Stimulated activated memory B cell treated with anti-CD40 and anti-IgM and Interleukin-4, amounts not matched to agents 10 μg/mL and 1 μg/mL and 100 μg/mL, for 72 hours (primary cell): Measurements from ENCODE around the gene INSM1.
A peak's percentile ranks its signal among the peaks of the same experiment; 100 is the strongest.

Experiments used
- ATAC-seq: fragments of 150-1000 bp; cut with Tn5 transposase; 2 replicates; pipeline ENCODE4 v1.10.0; 2021
- H3K27ac Mint-ChIP-seq: one replicate; pipeline ENCODE4 v1.8.0; 2022; ENCODE audit warnings: mild to moderate bottlenecking, mixed read lengths
- H3K27me3 Mint-ChIP-seq: one replicate; pipeline ENCODE4 v1.8.0; 2022; ENCODE audit warnings: mixed read lengths
- H3K36me3 Mint-ChIP-seq: one replicate; pipeline ENCODE4 v1.8.0; 2022; ENCODE audit warnings: mixed read lengths
- H3K4me1 Mint-ChIP-seq: one replicate; pipeline ENCODE4 v1.8.0; 2022; ENCODE audit warnings: mixed read lengths
- H3K4me3 Mint-ChIP-seq: one replicate; pipeline ENCODE4 v1.8.0; 2022; ENCODE audit warnings: mild to moderate bottlenecking, moderate library complexity, mixed read lengths
- H3K9me3 Mint-ChIP-seq: one replicate; pipeline ENCODE4 v1.8.0; 2022; ENCODE audit warnings: mixed read lengths

INSM1 gene, protein sequence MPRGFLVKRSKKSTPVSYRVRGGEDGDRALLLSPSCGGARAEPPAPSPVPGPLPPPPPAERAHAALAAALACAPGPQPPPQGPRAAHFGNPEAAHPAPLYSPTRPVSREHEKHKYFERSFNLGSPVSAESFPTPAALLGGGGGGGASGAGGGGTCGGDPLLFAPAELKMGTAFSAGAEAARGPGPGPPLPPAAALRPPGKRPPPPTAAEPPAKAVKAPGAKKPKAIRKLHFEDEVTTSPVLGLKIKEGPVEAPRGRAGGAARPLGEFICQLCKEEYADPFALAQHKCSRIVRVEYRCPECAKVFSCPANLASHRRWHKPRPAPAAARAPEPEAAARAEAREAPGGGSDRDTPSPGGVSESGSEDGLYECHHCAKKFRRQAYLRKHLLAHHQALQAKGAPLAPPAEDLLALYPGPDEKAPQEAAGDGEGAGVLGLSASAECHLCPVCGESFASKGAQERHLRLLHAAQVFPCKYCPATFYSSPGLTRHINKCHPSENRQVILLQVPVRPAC

DNA sequence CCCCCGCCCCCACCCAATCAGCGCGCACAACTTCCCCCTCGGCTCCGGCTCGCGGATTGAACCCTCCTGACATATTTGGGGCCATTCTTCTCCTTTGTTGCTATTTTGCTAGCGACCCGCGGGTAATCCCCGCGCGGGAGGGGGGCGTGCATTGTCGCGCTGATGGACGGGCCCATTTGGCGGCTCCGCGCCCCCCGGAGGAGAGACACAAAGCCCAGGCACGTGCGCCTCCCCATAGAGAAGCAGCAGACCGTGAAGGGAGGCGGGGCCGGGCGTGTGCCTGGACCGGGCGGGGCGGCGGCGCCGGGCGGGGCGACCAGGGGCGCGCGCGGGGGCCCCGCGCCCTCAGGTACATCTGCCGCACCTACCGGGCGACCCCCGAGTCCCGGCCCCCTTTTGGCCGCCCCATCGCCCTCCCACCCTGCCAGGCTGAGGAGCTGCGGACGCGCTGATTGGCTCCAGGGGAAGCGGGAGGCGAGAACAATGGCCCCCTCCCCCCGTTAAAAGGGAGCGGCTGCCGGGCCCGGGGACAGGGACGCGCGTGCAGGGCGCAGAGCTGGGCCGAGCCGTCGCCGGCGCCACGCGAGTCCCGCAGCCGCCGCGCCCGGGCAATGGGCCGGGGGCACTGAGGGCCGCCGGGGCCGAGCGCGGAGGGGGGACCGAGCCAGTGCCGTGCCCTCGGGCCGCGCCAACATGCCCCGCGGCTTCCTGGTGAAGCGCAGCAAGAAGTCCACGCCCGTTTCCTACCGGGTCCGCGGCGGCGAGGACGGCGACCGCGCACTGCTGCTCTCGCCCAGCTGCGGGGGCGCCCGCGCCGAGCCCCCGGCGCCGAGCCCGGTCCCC is at the start of gene INSM1:
Gene INSM1, plus strand, starts transcription at position 530 of the 843 bp plus-strand sequence. Its CDS starts 164 bp downstream, at position 694.
- peak; percentile 38 for ATAC-seq
- H3K27ac Mint-ChIP-seq = peak within 1 kb of the TSS; percentile 58
- H3K4me1 Mint-ChIP-seq = peaks cover 27% of the 10 kb centered on the region
- H3K36me3 Mint-ChIP-seq = no peaks in the 10 kb centered on the region
- peak within 1 kb of the TSS; percentile 80 for H3K4me3 Mint-ChIP-seq
- H3K27me3 Mint-ChIP-seq = peaks cover 80% of the 10 kb centered on the region
- H3K9me3 Mint-ChIP-seq = no peaks in the 10 kb centered on the region

DNA sequence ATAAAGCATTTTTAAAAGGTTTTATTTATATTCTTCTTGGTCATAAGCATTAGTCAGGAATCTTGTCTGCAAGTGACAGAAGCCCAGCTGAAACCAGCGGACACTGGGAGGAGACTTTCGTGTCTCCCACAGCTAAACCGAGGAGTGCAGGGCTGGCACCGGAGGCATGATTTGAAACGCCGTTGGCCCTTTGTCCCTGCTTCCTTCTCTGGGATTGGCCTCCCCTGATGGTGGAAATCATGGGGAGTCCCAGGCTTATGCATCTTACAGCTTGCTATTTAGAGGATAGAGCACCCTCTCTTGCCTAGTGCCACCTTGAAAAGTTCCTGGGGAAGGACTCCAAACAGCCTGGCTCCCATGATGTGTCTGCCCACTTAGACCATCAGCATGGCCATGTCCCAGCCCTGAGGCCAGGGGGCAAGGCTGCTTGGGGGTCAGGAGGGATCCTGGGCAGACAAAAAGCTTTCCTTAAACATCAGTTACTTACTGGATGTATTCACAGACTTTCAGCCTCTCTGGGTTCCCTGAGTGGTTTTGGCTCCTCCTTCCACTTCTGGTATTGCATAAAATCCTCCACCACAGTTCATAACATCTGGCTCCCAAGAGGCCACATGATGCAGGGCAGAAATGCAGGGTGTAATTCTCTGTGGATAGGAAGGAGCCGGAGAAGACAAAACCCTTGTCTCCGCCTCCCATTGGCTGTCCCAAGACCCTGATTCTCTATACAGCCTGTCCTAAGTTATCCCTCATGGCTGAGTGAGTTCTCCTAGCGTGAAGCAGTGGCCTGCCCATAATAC is 49.3 kb upstream of the INSM1 start:
- H3K27ac Mint-ChIP-seq = no peak overlapping the region
- peaks cover 8% of the 10 kb centered on the region for H3K9me3 Mint-ChIP-seq
- H3K4me3 Mint-ChIP-seq = no peak overlapping the region
- H3K27me3 Mint-ChIP-seq = no peaks in the 10 kb centered on the region
- no peak for ATAC-seq
- peaks cover 10% of the 10 kb centered on the region for H3K4me1 Mint-ChIP-seq
- no peaks in the 10 kb centered on the region for H3K36me3 Mint-ChIP-seq

DNA sequence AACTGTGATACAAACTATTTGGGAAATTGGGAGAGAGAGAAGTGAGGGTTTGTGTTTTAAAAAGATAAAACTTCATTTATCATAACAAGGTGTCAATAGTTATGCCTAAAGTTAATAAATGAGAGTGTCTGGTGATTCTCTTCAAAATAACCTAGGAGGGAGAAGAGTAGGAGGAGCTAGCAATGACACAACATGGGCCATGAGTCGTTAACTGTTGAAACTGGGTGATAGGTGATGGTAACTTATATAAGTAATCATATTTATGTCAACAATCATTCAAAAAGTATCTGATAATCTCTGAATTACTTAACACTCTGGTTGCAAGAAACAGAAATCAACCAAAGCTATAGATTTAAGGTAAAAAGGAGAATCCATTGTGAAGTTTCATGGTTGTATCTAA is 46.8 kb upstream of the INSM1 start:
- ATAC-seq = no peak
- no peak overlapping the region for H3K4me3 Mint-ChIP-seq
- peaks cover 8% of the 10 kb centered on the region for H3K9me3 Mint-ChIP-seq
- H3K27me3 Mint-ChIP-seq = no peaks in the 10 kb centered on the region
- H3K36me3 Mint-ChIP-seq = no peaks in the 10 kb centered on the region
- H3K4me1 Mint-ChIP-seq = peaks cover 10% of the 10 kb centered on the region
- H3K27ac Mint-ChIP-seq = no peak overlapping the region

DNA sequence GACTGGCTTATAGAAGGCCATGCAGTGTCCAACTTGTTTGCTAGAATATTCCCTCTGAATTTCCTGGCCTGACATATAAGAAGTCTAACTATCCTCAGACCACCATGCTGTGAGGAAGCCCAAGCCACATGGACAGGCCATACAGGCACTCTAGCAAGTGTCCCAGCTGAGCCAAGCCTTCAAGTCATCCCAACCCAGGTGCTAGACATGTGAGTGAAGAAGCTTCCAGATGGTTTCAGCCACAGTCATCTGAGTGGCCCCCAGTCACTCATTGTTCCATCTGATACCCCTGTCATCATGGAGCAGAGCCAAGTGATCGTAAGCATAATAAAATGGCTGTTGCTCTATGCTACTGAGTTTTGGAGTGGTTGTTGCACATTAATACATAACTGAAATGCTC is 46.0 kb upstream of the INSM1 start:
- no peak for ATAC-seq

DNA sequence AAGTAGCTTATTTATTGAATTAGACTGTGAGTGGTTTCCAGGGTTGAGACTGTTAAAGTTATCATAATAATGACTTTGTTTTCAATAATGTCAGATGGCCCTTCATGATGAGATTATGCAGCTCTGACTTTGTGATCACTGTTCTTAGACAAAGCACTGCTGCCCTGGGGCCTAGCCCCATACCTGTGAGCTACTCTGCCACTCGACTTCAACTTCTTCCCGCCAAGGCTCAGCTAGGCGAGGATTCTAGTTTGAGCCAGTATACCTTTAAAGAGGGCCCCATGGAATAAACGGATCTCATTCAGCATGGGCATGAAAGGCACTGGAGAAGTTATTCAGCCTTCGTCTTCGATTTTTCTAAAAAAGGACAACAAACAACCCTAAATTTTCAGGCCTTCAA is 45.0 kb upstream of the INSM1 start:
- H3K4me1 Mint-ChIP-seq = no peaks in the 10 kb centered on the region
- no peak for ATAC-seq
- H3K36me3 Mint-ChIP-seq = no peaks in the 10 kb centered on the region
- H3K27me3 Mint-ChIP-seq = no peaks in the 10 kb centered on the region
- H3K9me3 Mint-ChIP-seq = peaks cover 8% of the 10 kb centered on the region
- no peak overlapping the region for H3K27ac Mint-ChIP-seq
- H3K4me3 Mint-ChIP-seq = no peak overlapping the region

More for the DNA sequence above, 46.0 kb upstream of the INSM1 start:
- Mint-ChIP-seq H3K4me1 (peaks cover 9% of the 10 kb centered on the region), H3K27me3 (no peaks in the 10 kb centered on the region), H3K36me3 (no peaks in the 10 kb centered on the region), H3K4me3 (no peak overlapping the region), H3K9me3 (peaks cover 8% of the 10 kb centered on the region), H3K27ac (no peak overlapping the region)

DNA sequence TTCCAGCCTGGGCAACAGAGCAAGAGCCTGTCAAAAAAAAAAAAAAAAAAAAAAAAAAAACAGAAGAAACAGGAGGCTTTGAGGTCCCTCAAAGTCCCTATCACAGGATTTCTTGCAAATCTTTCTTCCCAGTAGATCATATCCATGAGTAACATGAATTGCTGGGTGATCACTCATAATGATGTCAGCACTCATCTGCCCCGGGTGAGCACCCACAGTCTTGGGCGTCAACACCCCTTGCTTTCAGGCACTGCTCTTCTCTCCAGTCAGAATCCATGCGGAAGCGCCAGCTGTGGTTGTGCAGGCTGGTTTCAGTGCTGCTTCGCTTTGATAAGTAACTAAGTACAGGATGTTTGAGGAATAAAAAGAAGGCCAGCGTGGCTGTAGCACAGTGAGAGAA is 40.2 kb upstream of the INSM1 start:
- ATAC-seq = no peak
- Mint-ChIP-seq H3K4me3 (no peak overlapping the region), H3K9me3 (no peaks in the 10 kb centered on the region), H3K27me3 (peaks cover 6% of the 10 kb centered on the region), H3K4me1 (no peaks in the 10 kb centered on the region), H3K36me3 (no peaks in the 10 kb centered on the region), H3K27ac (no peak overlapping the region)

DNA sequence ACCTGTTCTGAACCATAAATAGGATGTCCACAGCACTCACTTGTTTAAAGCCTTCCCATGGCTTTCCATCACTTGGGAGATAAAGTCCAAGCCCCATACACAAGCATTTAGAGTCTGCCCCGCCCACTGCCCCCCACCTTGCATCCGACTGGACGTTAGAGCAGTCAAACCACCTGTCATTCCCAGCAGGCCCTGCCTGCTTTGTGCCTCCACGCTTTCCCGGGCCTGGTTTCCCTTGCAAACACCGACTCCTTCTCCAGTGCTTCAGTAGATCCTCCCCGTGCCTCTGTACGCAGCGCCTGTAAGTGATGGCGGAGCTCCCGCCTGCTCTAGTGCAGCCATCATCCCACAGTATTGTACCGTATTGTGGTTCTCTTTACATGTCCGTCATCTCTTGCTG is 38.3 kb upstream of the INSM1 start:
- H3K9me3 Mint-ChIP-seq = no peaks in the 10 kb centered on the region
- H3K27ac Mint-ChIP-seq = no peak overlapping the region
- peaks cover 6% of the 10 kb centered on the region for H3K27me3 Mint-ChIP-seq
- H3K4me3 Mint-ChIP-seq = no peak overlapping the region
- H3K36me3 Mint-ChIP-seq = no peaks in the 10 kb centered on the region
- no peak for ATAC-seq
- peaks cover 6% of the 10 kb centered on the region for H3K4me1 Mint-ChIP-seq

DNA sequence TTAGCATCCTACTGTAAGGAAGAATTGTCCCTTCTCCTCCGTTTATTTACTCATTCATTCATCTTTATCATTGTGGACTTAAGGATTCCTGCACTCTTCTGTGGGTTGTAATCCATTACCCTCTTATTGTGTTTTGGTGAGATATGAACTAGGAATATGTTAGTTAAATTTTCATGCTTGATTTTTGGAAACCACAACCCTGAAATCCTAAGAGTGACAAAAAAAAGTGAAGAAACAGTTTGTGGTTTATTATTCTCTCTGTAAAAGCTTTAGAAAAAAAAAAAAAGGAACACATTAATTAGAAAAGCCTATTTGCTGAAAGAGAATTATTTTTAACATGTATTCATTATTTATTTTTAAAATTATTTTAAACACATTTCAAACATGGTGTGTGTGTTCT is 36.7 kb upstream of the INSM1 start:
- Mint-ChIP-seq H3K36me3 (no peaks in the 10 kb centered on the region), H3K4me1 (peaks cover 11% of the 10 kb centered on the region), H3K9me3 (no peaks in the 10 kb centered on the region), H3K4me3 (no peak overlapping the region), H3K27ac (no peak overlapping the region), H3K27me3 (peaks cover 6% of the 10 kb centered on the region)
- ATAC-seq = no peak

DNA sequence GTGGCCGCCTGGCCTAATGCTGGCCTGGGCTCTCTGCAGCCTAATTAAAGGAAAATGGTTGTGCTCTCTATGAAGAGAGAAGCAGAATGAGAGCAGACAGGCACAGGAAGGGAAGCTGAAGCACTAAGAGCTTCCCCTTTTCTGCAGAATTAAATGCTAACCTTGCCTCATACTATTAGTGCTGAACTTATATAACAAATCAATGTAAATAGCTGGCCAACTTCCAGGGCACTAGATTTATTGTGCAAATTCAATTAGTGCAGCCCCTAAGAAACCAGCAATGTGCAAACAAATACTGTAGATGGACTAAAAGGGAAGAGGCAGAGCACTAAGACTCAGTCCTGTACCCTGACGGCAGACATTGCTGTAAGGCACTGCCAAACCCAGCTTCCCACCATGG is 36.1 kb upstream of the INSM1 start:
- Mint-ChIP-seq H3K9me3 (peaks cover under 1% of the 10 kb centered on the region), H3K36me3 (no peaks in the 10 kb centered on the region), H3K27me3 (peaks cover 6% of the 10 kb centered on the region), H3K4me1 (peaks cover 11% of the 10 kb centered on the region), H3K27ac (no peak overlapping the region), H3K4me3 (no peak overlapping the region)
- ATAC-seq = no peak

DNA sequence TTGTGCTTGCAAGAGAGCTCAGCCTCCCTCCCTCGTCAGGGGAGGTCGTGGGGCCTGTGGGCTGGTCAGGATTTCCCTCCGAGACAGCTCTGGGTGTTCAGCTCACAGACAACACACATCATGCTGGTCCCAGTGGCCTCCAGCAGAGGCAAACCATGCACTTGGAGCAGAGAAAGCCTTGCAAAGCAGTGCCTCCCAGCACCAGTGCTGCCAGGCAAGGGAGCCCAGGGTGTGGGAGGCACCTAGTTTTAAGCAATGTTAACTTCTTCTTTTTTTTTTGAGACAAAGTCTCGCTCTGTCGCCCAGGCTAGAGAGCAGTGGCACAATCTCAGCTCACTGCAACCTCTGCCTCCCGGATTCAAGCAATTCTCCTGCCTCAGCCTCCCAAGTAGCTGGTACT is 34.0 kb upstream of the INSM1 start:
- Mint-ChIP-seq H3K4me3 (peak overlapping the region; percentile 9), H3K9me3 (peaks cover 8% of the 10 kb centered on the region), H3K4me1 (peaks cover 11% of the 10 kb centered on the region), H3K27ac (no peak overlapping the region), H3K36me3 (no peaks in the 10 kb centered on the region), H3K27me3 (peaks cover 6% of the 10 kb centered on the region)
- ATAC-seq = peak; percentile 78

DNA sequence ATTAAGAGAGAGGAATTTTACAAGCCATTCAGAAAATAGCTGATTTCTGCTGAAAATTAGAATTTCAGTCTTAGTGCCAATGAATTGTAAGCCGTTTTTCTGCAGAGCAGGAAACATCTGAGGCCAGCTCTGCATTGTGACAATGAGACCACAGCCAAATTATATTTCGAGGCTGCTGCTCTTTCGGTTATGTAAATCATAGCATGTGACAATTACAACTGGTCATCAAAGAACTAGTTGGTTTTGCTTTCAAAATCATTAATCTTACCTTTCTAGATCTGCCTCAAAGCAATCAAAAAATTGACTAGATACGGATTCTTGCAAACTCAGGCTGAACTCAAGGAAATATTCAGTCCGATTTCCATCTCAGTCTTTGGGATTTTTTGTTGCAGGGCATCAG is 33.4 kb upstream of the INSM1 start:
- peak overlapping the region; percentile 9 for H3K4me3 Mint-ChIP-seq
- H3K27ac Mint-ChIP-seq = no peak overlapping the region
- peaks cover 11% of the 10 kb centered on the region for H3K4me1 Mint-ChIP-seq
- peaks cover 3% of the 10 kb centered on the region for H3K27me3 Mint-ChIP-seq
- no peaks in the 10 kb centered on the region for H3K36me3 Mint-ChIP-seq
- ATAC-seq = peak; percentile 81
- H3K9me3 Mint-ChIP-seq = peaks cover 8% of the 10 kb centered on the region

DNA sequence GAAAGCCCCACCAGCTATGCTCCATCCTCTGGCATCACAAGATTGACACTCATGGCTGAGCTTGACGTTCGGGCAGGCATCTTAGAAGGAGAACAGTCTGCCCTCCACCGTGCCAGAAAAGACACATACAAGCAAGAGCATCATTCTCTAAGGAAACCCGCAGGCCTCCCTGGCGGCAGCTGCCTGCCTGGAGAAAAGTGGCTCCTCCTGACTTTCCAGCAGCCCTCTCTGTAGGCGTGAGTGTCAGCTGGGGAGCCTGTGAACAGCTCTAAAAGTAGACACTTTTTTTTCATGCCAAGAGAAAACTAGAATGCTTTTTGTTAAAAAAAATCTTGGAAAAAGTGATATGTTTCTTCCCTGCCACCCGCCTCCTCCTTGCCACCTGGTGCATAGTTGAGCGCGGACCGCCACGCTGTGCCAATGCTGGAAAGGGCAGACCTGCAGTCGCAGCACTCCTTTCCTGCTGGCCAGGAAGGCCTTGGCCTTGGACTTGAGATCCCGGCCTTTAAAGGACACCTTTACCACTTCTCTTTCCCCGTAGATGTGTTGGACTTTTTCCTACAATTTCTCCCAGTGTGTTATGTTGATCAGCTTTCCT is 29.7 kb upstream of the INSM1 start:
- Mint-ChIP-seq H3K27ac (no peak overlapping the region), H3K4me1 (peaks cover 11% of the 10 kb centered on the region), H3K4me3 (no peak overlapping the region), H3K27me3 (peaks cover 9% of the 10 kb centered on the region), H3K36me3 (no peaks in the 10 kb centered on the region), H3K9me3 (peaks cover 8% of the 10 kb centered on the region)
- no peak for ATAC-seq

DNA sequence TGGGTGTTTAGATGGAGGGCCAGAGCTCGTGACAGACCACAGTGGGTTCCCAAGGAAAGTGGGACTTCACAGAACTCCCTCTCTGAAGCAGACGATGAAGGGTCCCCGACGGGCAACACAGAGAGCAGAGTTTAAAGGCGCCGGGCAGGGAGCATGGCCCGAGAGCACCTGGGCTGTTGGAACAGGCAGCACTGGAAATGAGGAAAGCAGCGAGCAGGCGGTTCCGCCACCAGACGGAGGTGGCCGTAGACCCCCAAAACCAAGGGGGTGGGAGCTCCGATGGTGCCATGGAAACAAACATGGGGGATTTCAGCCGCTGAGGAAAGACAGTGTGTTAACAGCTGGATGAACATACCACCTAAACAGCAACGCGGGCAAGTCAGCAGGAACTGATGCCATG is 27.5 kb upstream of the INSM1 start:
- Mint-ChIP-seq H3K9me3 (peaks cover 8% of the 10 kb centered on the region), H3K4me3 (no peak overlapping the region), H3K36me3 (no peaks in the 10 kb centered on the region), H3K4me1 (no peaks in the 10 kb centered on the region), H3K27ac (no peak overlapping the region), H3K27me3 (peaks cover 27% of the 10 kb centered on the region)
- ATAC-seq = no peak

DNA sequence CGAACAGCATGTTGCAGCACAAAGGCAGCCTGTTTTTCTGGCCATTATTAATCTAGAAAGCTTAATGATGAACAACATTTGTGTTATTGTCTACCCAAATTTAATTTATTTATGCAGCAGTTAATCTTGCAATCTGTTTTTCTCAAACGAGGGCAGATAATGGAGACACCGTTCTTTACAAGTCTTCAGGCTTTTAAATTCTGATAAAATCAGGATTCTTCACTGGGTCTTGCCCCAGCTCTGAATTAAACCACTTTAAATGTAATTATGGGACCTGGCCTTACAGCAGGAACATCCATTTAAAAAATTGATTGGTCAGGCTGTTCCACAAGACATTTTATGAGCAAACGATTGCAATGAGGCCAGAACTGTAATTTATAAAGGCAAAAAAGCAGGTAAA is 26.5 kb upstream of the INSM1 start:
- H3K27me3 Mint-ChIP-seq = peaks cover 27% of the 10 kb centered on the region
- H3K36me3 Mint-ChIP-seq = no peaks in the 10 kb centered on the region
- no peaks in the 10 kb centered on the region for H3K4me1 Mint-ChIP-seq
- no peak for ATAC-seq
- no peak overlapping the region for H3K4me3 Mint-ChIP-seq
- peaks cover 8% of the 10 kb centered on the region for H3K9me3 Mint-ChIP-seq
- H3K27ac Mint-ChIP-seq = no peak overlapping the region

DNA sequence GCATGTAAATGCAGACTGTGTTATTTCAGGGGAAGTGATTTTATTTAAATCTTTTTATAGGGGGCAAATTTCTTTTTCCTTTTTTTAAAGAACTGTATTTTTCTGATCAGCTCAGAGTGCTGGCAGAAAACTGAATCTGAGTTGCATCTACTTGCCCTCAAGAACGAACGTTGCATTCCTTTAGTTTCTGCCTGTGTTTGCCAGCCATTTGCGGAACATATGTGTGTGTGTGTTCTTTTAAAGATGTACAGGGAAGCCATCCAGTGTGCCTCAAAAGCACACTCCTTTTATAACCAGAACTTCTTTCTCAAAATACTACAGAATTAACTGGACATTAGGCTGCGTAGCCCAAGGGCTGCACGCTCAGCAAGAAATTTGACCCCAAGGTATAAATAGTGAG is 25.8 kb upstream of the INSM1 start:
- Mint-ChIP-seq H3K4me3 (no peak overlapping the region), H3K27ac (no peak overlapping the region), H3K9me3 (peaks cover 5% of the 10 kb centered on the region), H3K36me3 (no peaks in the 10 kb centered on the region), H3K27me3 (peaks cover 34% of the 10 kb centered on the region), H3K4me1 (no peaks in the 10 kb centered on the region)
- ATAC-seq = no peak
